Measurements from ENCODE around the gene EPB41L1. TPM values are rescaled to one million over a fixed set of nuclear protein-coding genes. Genes with fewer than 3 reads are reported as not detected.

The EPB41L1 gene
- total and polyA plus RNA-seq, 5 donors from 2014 or later, result 0.54 TPM; not detected in 4

GRCh38 chr20:36213362-36213761, 58.8 kb downstream of the EPB41L1 start:
- Mint-ChIP-seq H3K36me3 (no peaks in the 10 kb centered on the region), H3K27ac (no peak overlapping the region), H3K27me3 (peaks cover 5% of the 10 kb centered on the region), H3K9me3 (no peaks in the 10 kb centered on the region), H3K4me1 (no peaks in the 10 kb centered on the region), H3K4me3 (no peak overlapping the region)
- Histone ChIP-seq H3K4me1 (ENCODE audit: control insufficient read depth, insufficient read depth, low read length, poor library complexity, severe bottlenecking) (no peaks in the 10 kb centered on the region), H3K9me3 (ENCODE audit: control insufficient read depth in 2 of 2, low read length in 2 of 2) (no peaks in the 10 kb centered on the region), H3K4me3 (ENCODE audit: low read depth, low read length) (no peak overlapping the region), H3K36me3 (ENCODE audit: control insufficient read depth, insufficient read depth, low read length) (no peaks in the 10 kb centered on the region), H3K27me3 (ENCODE audit: control insufficient read depth, insufficient read depth, low read length) (no peaks in the 10 kb centered on the region), H3K27ac (ENCODE audit: insufficient read depth, low read length, poor library complexity, severe bottlenecking) (no peak overlapping the region)
- no peak for ATAC-seq (ENCODE audit: low read depth in 2 of 2)
- no peak for DNase-seq

- Mint-ChIP-seq H3K27me3 (peaks cover 5% of the 10 kb centered on the region), H3K27ac (no peak overlapping the region), H3K9me3 (no peaks in the 10 kb centered on the region), H3K36me3 (no peaks in the 10 kb centered on the region), H3K4me3 (no peak overlapping the region), H3K4me1 (no peaks in the 10 kb centered on the region)
- Histone ChIP-seq H3K27ac (ENCODE audit: insufficient read depth, low read length, poor library complexity, severe bottlenecking) (no peak overlapping the region), H3K36me3 (ENCODE audit: control insufficient read depth, insufficient read depth, low read length) (no peaks in the 10 kb centered on the region), H3K27me3 (ENCODE audit: control insufficient read depth, insufficient read depth, low read length) (no peaks in the 10 kb centered on the region), H3K4me1 (ENCODE audit: control insufficient read depth, insufficient read depth, low read length, poor library complexity, severe bottlenecking) (no peaks in the 10 kb centered on the region), H3K4me3 (ENCODE audit: low read depth, low read length) (no peak overlapping the region), H3K9me3 (ENCODE audit: control insufficient read depth in 2 of 2, low read length in 2 of 2) (no peaks in the 10 kb centered on the region)
- ATAC-seq (ENCODE audit: low read depth in 2 of 2) (no peak), DNase-seq (peak in 2 of 3 donors; percentile 11 to 18)
These were observed 60.2 kb downstream of the EPB41L1 start for GRCh38 chr20:36214684-36215256.

GRCh38 chr20:36215778-36216177, 61.2 kb downstream of the EPB41L1 start:
- Mint-ChIP-seq H3K27ac (no peak overlapping the region), H3K4me3 (no peak overlapping the region), H3K27me3 (peaks cover 5% of the 10 kb centered on the region), H3K36me3 (no peaks in the 10 kb centered on the region), H3K4me1 (no peaks in the 10 kb centered on the region), H3K9me3 (no peaks in the 10 kb centered on the region)
- Histone ChIP-seq H3K36me3 (ENCODE audit: control insufficient read depth, insufficient read depth, low read length) (no peaks in the 10 kb centered on the region), H3K27me3 (ENCODE audit: control insufficient read depth, insufficient read depth, low read length) (no peaks in the 10 kb centered on the region), H3K4me1 (ENCODE audit: control insufficient read depth, insufficient read depth, low read length, poor library complexity, severe bottlenecking) (no peaks in the 10 kb centered on the region), H3K4me3 (ENCODE audit: low read depth, low read length) (no peak overlapping the region), H3K9me3 (ENCODE audit: control insufficient read depth in 2 of 2, low read length in 2 of 2) (no peaks in the 10 kb centered on the region), H3K27ac (ENCODE audit: insufficient read depth, low read length, poor library complexity, severe bottlenecking) (no peak overlapping the region)
- ATAC-seq (ENCODE audit: low read depth in 2 of 2), result no peak
- DNase-seq, result no peak

GRCh38 chr20:36216314-36217025, 61.9 kb downstream of the EPB41L1 start:
- Histone ChIP-seq H3K27ac (ENCODE audit: insufficient read depth, low read length, poor library complexity, severe bottlenecking) (no peak overlapping the region), H3K9me3 (ENCODE audit: control insufficient read depth in 2 of 2, low read length in 2 of 2) (no peaks in the 10 kb centered on the region), H3K27me3 (ENCODE audit: control insufficient read depth, insufficient read depth, low read length) (no peaks in the 10 kb centered on the region), H3K36me3 (ENCODE audit: control insufficient read depth, insufficient read depth, low read length) (no peaks in the 10 kb centered on the region), H3K4me3 (ENCODE audit: low read depth, low read length) (no peak overlapping the region), H3K4me1 (ENCODE audit: control insufficient read depth, insufficient read depth, low read length, poor library complexity, severe bottlenecking) (no peaks in the 10 kb centered on the region)
- peaks cover 5% of the 10 kb centered on the region for H3K27me3 Mint-ChIP-seq
- no peaks in the 10 kb centered on the region for H3K4me1 Mint-ChIP-seq
- no peak overlapping the region for H3K4me3 Mint-ChIP-seq
- no peaks in the 10 kb centered on the region for H3K36me3 Mint-ChIP-seq
- ATAC-seq (ENCODE audit: low read depth in 2 of 2) (no peak), DNase-seq (no peak)
- H3K27ac Mint-ChIP-seq, result no peak overlapping the region
- no peaks in the 10 kb centered on the region for H3K9me3 Mint-ChIP-seq

- ATAC-seq (ENCODE audit: low read depth in 2 of 2), result no peak
- Histone ChIP-seq H3K4me1 (ENCODE audit: control insufficient read depth, insufficient read depth, low read length, poor library complexity, severe bottlenecking) (no peaks in the 10 kb centered on the region), H3K4me3 (ENCODE audit: low read depth, low read length) (no peak overlapping the region), H3K27ac (ENCODE audit: insufficient read depth, low read length, poor library complexity, severe bottlenecking) (no peak overlapping the region), H3K9me3 (ENCODE audit: control insufficient read depth in 2 of 2, low read length in 2 of 2) (no peaks in the 10 kb centered on the region), H3K36me3 (ENCODE audit: control insufficient read depth, insufficient read depth, low read length) (no peaks in the 10 kb centered on the region), H3K27me3 (ENCODE audit: control insufficient read depth, insufficient read depth, low read length) (no peaks in the 10 kb centered on the region)
- no peak for DNase-seq
- peaks cover 5% of the 10 kb centered on the region for H3K27me3 Mint-ChIP-seq
- no peaks in the 10 kb centered on the region for H3K4me1 Mint-ChIP-seq
- H3K9me3 Mint-ChIP-seq, result no peaks in the 10 kb centered on the region
- H3K4me3 Mint-ChIP-seq, result no peak overlapping the region
- H3K36me3 Mint-ChIP-seq, result no peaks in the 10 kb centered on the region
- peak overlapping the region in 1 of 3 donors; percentile 32 for H3K27ac Mint-ChIP-seq
These were observed 62.7 kb downstream of the EPB41L1 start for GRCh38 chr20:36217226-36217625.

GRCh38 chr20:36218380-36219064, 64.0 kb downstream of the EPB41L1 start:
- Histone ChIP-seq H3K36me3 (ENCODE audit: control insufficient read depth, insufficient read depth, low read length) (no peaks in the 10 kb centered on the region), H3K27me3 (ENCODE audit: control insufficient read depth, insufficient read depth, low read length) (no peaks in the 10 kb centered on the region), H3K4me3 (ENCODE audit: low read depth, low read length) (no peak overlapping the region), H3K27ac (ENCODE audit: insufficient read depth, low read length, poor library complexity, severe bottlenecking) (no peak overlapping the region), H3K9me3 (ENCODE audit: control insufficient read depth in 2 of 2, low read length in 2 of 2) (no peaks in the 10 kb centered on the region), H3K4me1 (ENCODE audit: control insufficient read depth, insufficient read depth, low read length, poor library complexity, severe bottlenecking) (no peaks in the 10 kb centered on the region)
- no peak overlapping the region for H3K4me3 Mint-ChIP-seq
- ATAC-seq (ENCODE audit: low read depth in 2 of 2) (no peak), DNase-seq (no peak)
- no peaks in the 10 kb centered on the region for H3K36me3 Mint-ChIP-seq
- no peak overlapping the region for H3K27ac Mint-ChIP-seq
- no peaks in the 10 kb centered on the region for H3K27me3 Mint-ChIP-seq
- no peaks in the 10 kb centered on the region for H3K9me3 Mint-ChIP-seq
- H3K4me1 Mint-ChIP-seq, result no peaks in the 10 kb centered on the region

GRCh38 chr20:36219671-36220220, 65.2 kb downstream of the EPB41L1 start:
- no peaks in the 10 kb centered on the region for H3K27me3 Mint-ChIP-seq
- no peaks in the 10 kb centered on the region for H3K36me3 Mint-ChIP-seq
- DNase-seq (no peak), ATAC-seq (ENCODE audit: low read depth in 2 of 2) (no peak)
- Histone ChIP-seq H3K27ac (ENCODE audit: insufficient read depth, low read length, poor library complexity, severe bottlenecking) (no peak overlapping the region), H3K9me3 (ENCODE audit: control insufficient read depth in 2 of 2, low read length in 2 of 2) (no peaks in the 10 kb centered on the region), H3K4me3 (ENCODE audit: low read depth, low read length) (no peak overlapping the region), H3K4me1 (ENCODE audit: control insufficient read depth, insufficient read depth, low read length, poor library complexity, severe bottlenecking) (no peaks in the 10 kb centered on the region), H3K27me3 (ENCODE audit: control insufficient read depth, insufficient read depth, low read length) (no peaks in the 10 kb centered on the region), H3K36me3 (ENCODE audit: control insufficient read depth, insufficient read depth, low read length) (no peaks in the 10 kb centered on the region)
- H3K27ac Mint-ChIP-seq, result no peak overlapping the region
- H3K4me3 Mint-ChIP-seq, result no peak overlapping the region
- no peaks in the 10 kb centered on the region for H3K9me3 Mint-ChIP-seq
- no peaks in the 10 kb centered on the region for H3K4me1 Mint-ChIP-seq

Measured in CD4-positive, CD25-positive, alpha-beta regulatory T cell (primary cell).